Measurements from ENCODE around the gene DPYD. TPM values are rescaled to one million over a fixed set of nuclear protein-coding genes. Genes with fewer than 3 reads are reported as not detected.

Gene DPYD
- total RNA-seq, 1 experiment from 2014 or later: 12.8 TPM

DNA sequence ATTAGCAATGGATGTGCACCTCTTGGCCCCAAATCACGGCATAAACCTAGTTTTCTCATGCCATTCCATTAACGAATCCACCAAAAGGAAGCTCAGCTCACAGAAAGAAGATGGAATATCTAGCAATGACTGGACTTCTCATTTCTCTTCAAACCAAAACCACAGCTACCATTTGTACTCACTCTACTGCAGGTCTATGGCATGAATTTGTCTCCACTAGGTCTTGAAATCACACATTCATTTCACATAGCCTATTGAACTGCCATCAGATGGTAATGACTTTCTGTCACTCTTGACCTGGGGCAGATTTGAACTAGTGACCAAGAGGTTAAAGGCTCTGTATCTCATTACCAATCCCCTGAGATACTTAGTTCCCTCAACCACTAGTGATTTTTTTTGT, 382.7 kb downstream of the DPYD start:
- Histone ChIP-seq H3K4me2 (ENCODE audit: low read length) (no peak overlapping the region), H3K27me3 (ENCODE audit: low read length) (no peaks in the 10 kb centered on the region), H2AFZ (ENCODE audit: low read length) (no peak overlapping the region), H3K9me2 (replicated peaks; ENCODE audit: low read length) (no peaks in the 10 kb centered on the region), H3K27ac (ENCODE audit: low read length) (no peak overlapping the region), H3K4me1 (ENCODE audit: insufficient read depth, low read length) (no peaks in the 10 kb centered on the region), H3K79me2 (ENCODE audit: low read length) (no peaks in the 10 kb centered on the region), H3K36me3 (ENCODE audit: low read depth, low read length) (no peaks in the 10 kb centered on the region), H3K9ac (ENCODE audit: low read length) (no peak overlapping the region), H4K20me1 (ENCODE audit: low read length) (no peaks in the 10 kb centered on the region), H3K4me3 (ENCODE audit: low read length) (no peak overlapping the region), H3F3A (ENCODE audit: low read length, unreplicated experiment) (no peaks in the 10 kb centered on the region), H3K9me3 (ENCODE audit: low read length) (no peaks in the 10 kb centered on the region)
- DNase-seq (no peak), ATAC-seq (no peak)
- POLR2A ChIA-PET (ENCODE audit: unreplicated experiment): no interaction called here
- intact Hi-C loops (cut with micrococcal nuclease): no loop called here
- no peak for TF ChIP-seq EZH2phosphoT487 (IDR thresholded peaks at IDR 0.05; ENCODE audit: borderline replicate concordance, low read length)
- TF ChIP-seq, protein P1, sequence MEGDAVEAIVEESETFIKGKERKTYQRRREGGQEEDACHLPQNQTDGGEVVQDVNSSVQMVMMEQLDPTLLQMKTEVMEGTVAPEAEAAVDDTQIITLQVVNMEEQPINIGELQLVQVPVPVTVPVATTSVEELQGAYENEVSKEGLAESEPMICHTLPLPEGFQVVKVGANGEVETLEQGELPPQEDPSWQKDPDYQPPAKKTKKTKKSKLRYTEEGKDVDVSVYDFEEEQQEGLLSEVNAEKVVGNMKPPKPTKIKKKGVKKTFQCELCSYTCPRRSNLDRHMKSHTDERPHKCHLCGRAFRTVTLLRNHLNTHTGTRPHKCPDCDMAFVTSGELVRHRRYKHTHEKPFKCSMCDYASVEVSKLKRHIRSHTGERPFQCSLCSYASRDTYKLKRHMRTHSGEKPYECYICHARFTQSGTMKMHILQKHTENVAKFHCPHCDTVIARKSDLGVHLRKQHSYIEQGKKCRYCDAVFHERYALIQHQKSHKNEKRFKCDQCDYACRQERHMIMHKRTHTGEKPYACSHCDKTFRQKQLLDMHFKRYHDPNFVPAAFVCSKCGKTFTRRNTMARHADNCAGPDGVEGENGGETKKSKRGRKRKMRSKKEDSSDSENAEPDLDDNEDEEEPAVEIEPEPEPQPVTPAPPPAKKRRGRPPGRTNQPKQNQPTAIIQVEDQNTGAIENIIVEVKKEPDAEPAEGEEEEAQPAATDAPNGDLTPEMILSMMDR (conservative IDR thresholded peaks at IDR 0.05; ENCODE audit: low read depth, low read length): no peak
- CTCF ChIA-PET: no interaction called here
- BruUV-seq (replicated peaks): no TSS peak

DNA sequence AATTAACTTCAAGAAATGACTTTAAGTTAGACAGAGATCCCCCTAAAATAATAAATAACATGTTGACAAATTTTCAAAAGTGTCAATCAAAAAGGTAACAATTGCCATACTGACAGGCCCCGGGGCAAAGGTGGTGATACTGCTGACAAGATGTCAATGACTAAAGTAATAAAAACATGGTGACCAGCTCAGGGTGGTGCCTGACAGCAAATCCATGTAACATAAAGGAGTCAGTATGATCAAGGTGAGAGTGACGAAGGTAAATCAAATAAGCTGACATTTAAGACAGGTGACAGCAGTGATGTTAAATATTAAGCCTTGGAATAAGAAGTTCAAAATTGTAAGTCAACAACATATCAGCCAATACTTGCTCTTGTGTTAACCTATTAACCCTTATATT, 387.5 kb downstream of the DPYD start:
- Histone ChIP-seq H3K9me2 (replicated peaks; ENCODE audit: low read length) (no peaks in the 10 kb centered on the region), H3K4me2 (ENCODE audit: low read length) (no peak overlapping the region), H3K9ac (ENCODE audit: low read length) (no peak overlapping the region), H3K27ac (ENCODE audit: low read length) (no peak overlapping the region), H3K79me2 (ENCODE audit: low read length) (no peaks in the 10 kb centered on the region), H3K9me3 (ENCODE audit: low read length) (no peaks in the 10 kb centered on the region), H3K4me1 (ENCODE audit: insufficient read depth, low read length) (no peaks in the 10 kb centered on the region), H2AFZ (ENCODE audit: low read length) (no peak overlapping the region), H4K20me1 (ENCODE audit: low read length) (no peaks in the 10 kb centered on the region), H3F3A (ENCODE audit: low read length, unreplicated experiment) (no peaks in the 10 kb centered on the region), H3K4me3 (ENCODE audit: low read length) (no peak overlapping the region), H3K36me3 (ENCODE audit: low read depth, low read length) (no peaks in the 10 kb centered on the region), H3K27me3 (ENCODE audit: low read length) (no peaks in the 10 kb centered on the region)
- BruUV-seq (replicated peaks): no TSS peak
- ChIA-PET POLR2A (ENCODE audit: unreplicated experiment) (no interaction called here), CTCF (no interaction called here)
- no peak for TF ChIP-seq EZH2 (IDR thresholded peaks at IDR 0.05; ENCODE audit: low read length, unreplicated experiment)
- TF ChIP-seq, protein P1 (conservative IDR thresholded peaks at IDR 0.05; ENCODE audit: low read depth, low read length): no peak
- no peak for TF ChIP-seq EZH2phosphoT487 (IDR thresholded peaks at IDR 0.05; ENCODE audit: borderline replicate concordance, low read length)
- intact Hi-C loops (cut with micrococcal nuclease): loop anchor here (5.0 kb wide), 1 partner anchor 391 kb away; no protein-coding TSS in a partner anchor
- DNase-seq (no peak), ATAC-seq (no peak)

DNA sequence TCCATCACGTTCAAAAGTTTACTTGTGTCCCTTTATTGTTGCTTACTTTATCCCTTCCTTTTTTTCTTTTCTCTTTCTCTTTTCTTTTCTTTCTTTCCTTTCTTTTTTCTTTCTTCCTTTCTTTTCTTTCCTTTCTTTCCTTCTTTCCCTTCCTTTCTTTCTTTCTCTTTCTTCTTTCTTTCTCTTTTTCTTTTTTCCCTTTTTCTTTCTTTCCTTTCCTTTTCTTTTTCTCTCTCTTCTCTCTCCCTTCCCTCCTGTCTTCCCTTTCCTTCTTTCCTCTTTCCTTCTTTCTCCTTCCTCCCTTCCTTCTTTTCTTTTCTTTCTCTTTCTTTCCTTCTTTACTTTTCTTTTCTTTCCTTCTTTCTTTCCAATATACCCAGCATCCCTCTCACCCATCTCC, 391.2 kb downstream of the DPYD start:
- Histone ChIP-seq H3K79me2 (ENCODE audit: low read length) (no peaks in the 10 kb centered on the region), H3K4me2 (ENCODE audit: low read length) (no peak overlapping the region), H3K27me3 (ENCODE audit: low read length) (no peaks in the 10 kb centered on the region), H3K9me3 (ENCODE audit: low read length) (no peaks in the 10 kb centered on the region), H3K9me2 (replicated peaks; ENCODE audit: low read length) (no peaks in the 10 kb centered on the region), H3F3A (ENCODE audit: low read length, unreplicated experiment) (no peaks in the 10 kb centered on the region), H3K4me1 (ENCODE audit: insufficient read depth, low read length) (no peaks in the 10 kb centered on the region), H2AFZ (ENCODE audit: low read length) (no peak overlapping the region), H3K4me3 (ENCODE audit: low read length) (no peak overlapping the region), H3K36me3 (ENCODE audit: low read depth, low read length) (no peaks in the 10 kb centered on the region), H4K20me1 (ENCODE audit: low read length) (no peaks in the 10 kb centered on the region), H3K9ac (ENCODE audit: low read length) (no peak overlapping the region), H3K27ac (ENCODE audit: low read length) (no peak overlapping the region)
- no peak for TF ChIP-seq EZH2phosphoT487 (IDR thresholded peaks at IDR 0.05; ENCODE audit: borderline replicate concordance, low read length)
- TF ChIP-seq, protein P1 (conservative IDR thresholded peaks at IDR 0.05; ENCODE audit: low read depth, low read length): no peak
- no peak for TF ChIP-seq EZH2 (IDR thresholded peaks at IDR 0.05; ENCODE audit: low read length, unreplicated experiment)
- ChIA-PET CTCF (no interaction called here), POLR2A (ENCODE audit: unreplicated experiment) (no interaction called here)
- no peak for ATAC-seq
- intact Hi-C loops (cut with micrococcal nuclease): loop anchor here (5.0 kb wide), 3 partner anchors 337 to 562 kb away; no protein-coding TSS in a partner anchor
- no peak for DNase-seq
- BruUV-seq (replicated peaks): no TSS peak

Measured in PC-3 (cell line).